Measurements from ENCODE around the gene CRACR2A.
A peak's percentile ranks its signal among the peaks of the same experiment; 100 is the strongest.

Gene CRACR2A

DNA sequence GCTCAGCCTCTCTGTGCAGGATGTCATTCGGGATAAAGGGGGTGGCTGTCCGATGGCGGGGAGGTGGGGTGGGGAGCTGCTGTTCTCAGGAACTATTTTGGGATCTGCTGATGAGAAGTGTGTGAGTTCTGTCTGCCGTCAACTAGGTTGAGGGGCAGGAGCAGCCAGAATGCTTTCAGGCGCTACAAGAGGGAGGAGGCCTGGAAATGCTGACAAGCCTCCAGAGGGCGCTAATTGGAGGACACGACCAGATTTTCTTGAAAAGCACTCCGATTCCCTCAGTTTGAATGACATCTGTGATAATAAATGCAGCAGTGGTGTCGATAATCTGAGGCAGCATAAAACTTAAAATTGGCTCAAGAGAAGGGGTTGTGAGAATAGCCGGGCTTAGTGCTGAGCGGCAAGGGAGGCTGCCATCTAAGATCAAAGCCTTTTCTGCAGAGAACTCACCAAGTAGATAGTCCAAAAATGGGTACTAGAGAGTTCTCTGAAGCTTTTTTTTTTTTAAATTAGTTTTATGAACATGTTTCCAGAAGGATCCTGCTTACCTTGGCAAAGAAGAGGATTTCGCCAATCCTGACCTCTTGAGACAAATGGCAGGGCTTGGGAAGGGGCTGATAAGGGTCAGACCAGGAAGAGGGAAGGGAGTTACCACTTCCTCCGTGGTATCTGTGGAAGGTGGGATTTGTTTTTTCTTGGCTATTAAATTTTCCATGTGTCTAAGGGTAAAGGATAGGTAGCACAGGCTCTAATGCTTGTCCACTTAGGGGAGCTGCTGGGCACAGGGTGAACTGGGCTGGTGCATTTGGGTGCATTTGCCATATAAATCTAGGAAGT lies 94.4 kb downstream of the CRACR2A start:
- Histone ChIP-seq H3K9me3 (no peaks in the 10 kb centered on the region), H3K4me1 (no peaks in the 10 kb centered on the region), H3K27me3 (no peaks in the 10 kb centered on the region; the same call in none of the 2 replicates), H3K4me3 (ENCODE audit: low read depth, low read length) (no peak overlapping the region), H3K36me3 (no peaks in the 10 kb centered on the region)
- peak; percentile 24 for DNase-seq
- TF ChIP-seq, protein P1, sequence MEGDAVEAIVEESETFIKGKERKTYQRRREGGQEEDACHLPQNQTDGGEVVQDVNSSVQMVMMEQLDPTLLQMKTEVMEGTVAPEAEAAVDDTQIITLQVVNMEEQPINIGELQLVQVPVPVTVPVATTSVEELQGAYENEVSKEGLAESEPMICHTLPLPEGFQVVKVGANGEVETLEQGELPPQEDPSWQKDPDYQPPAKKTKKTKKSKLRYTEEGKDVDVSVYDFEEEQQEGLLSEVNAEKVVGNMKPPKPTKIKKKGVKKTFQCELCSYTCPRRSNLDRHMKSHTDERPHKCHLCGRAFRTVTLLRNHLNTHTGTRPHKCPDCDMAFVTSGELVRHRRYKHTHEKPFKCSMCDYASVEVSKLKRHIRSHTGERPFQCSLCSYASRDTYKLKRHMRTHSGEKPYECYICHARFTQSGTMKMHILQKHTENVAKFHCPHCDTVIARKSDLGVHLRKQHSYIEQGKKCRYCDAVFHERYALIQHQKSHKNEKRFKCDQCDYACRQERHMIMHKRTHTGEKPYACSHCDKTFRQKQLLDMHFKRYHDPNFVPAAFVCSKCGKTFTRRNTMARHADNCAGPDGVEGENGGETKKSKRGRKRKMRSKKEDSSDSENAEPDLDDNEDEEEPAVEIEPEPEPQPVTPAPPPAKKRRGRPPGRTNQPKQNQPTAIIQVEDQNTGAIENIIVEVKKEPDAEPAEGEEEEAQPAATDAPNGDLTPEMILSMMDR (IDR thresholded peaks at IDR 0.05; ENCODE audit: low read depth, low read length): peak; percentile 39

GRCh38 chr12:3656946-3657622 lies 95.8 kb downstream of the CRACR2A start:
- peaks cover 3% of the 10 kb centered on the region; the same call in 1 of the 2 replicates for H3K27me3 ChIP-seq
- no peaks in the 10 kb centered on the region for H3K36me3 ChIP-seq
- DNase-seq: no peak
- H3K9me3 ChIP-seq: no peaks in the 10 kb centered on the region
- H3K4me3 ChIP-seq (ENCODE audit: low read depth, low read length): no peak overlapping the region
- TF ChIP-seq, protein P1 (IDR thresholded peaks at IDR 0.05; ENCODE audit: low read depth, low read length): no peak
- no peaks in the 10 kb centered on the region for H3K4me1 ChIP-seq

- no peaks in the 10 kb centered on the region for H3K4me1 ChIP-seq
- no peak overlapping the region for H3K4me3 ChIP-seq (ENCODE audit: low read depth, low read length)
- peak; percentile 15 for DNase-seq
- no peaks in the 10 kb centered on the region for H3K36me3 ChIP-seq
- H3K27me3 ChIP-seq: peaks cover 3% of the 10 kb centered on the region; the same call in 1 of the 2 replicates
- H3K9me3 ChIP-seq: no peaks in the 10 kb centered on the region
- TF ChIP-seq, protein P1 (IDR thresholded peaks at IDR 0.05; ENCODE audit: low read depth, low read length): peak; percentile 25; the same call in 1 of the 2 replicates
These were observed 97.5 kb downstream of the CRACR2A start for GRCh38 chr12:3655328-3655900.

DNA sequence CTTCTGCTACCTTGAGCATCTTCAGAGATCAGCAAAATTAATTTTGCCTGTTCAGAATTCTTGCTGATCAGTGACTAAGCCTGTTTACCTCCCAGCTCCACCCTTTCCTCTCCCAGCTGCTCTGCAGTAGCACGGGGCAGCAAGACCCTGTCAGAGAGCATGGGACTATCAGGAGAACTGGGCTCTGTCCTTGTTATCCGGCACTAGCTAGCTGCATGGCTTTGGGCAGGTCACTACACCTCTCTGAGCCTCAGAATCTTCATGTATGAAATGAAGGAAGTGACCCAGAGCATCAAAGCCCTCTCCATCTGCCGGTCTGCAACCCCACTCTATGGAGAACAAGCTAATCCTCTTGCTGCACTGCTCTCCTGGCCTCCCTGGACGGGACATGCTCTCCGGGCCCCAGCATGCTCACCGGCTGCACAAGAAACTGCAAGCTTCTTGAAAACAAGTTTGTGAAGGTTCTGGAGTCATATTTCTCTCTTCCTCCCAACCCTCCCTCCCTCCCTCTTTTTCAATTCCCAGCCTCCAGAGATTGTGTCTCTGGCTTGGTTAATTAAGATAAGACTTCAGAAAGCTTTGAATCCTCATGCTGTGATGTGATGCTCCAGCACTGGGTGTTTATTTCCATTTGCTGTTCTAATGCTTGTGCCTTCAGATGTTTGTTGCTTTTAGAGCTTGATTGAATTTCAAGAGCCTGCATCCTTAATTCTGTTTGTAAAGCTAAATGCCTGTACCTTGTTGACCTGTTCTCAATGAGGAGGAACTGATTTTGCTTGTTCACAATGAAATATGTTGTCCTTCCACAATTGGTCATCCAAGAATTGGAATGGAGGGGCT lies 101.1 kb downstream of the CRACR2A start:
- H3K27me3 ChIP-seq: peaks cover 3% of the 10 kb centered on the region; the same call in 1 of the 2 replicates
- H3K36me3 ChIP-seq: no peaks in the 10 kb centered on the region
- no peak for DNase-seq
- H3K9me3 ChIP-seq: no peaks in the 10 kb centered on the region
- H3K4me3 ChIP-seq (ENCODE audit: low read depth, low read length): no peak overlapping the region
- no peaks in the 10 kb centered on the region for H3K4me1 ChIP-seq
- TF ChIP-seq, protein P1 (IDR thresholded peaks at IDR 0.05; ENCODE audit: low read depth, low read length): no peak

DNA sequence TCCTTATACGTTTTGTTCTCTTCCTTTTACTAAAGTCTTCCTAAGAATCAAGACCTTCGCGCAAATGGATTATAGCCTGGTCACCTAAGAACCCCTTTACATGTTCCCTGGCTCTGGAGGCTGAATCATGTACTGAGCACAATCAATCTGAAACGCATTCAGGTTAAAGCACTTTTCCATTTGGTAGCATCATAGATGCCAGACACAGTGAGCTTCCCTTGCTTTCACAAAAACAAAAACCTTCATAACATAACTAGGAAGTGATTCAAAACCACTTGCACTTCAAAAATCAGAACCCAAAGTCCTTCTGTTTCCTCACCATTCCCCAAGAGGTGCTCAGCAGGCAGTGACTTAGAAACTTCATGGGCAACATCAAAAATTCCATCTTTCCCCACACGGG lies 105.4 kb downstream of the CRACR2A start:
- no peaks in the 10 kb centered on the region for H3K4me1 ChIP-seq
- TF ChIP-seq, protein P1 (IDR thresholded peaks at IDR 0.05; ENCODE audit: low read depth, low read length): no peak
- no peak for DNase-seq
- H3K9me3 ChIP-seq: no peaks in the 10 kb centered on the region
- peaks cover 3% of the 10 kb centered on the region; the same call in 1 of the 2 replicates for H3K27me3 ChIP-seq
- H3K4me3 ChIP-seq (ENCODE audit: low read depth, low read length): no peak overlapping the region
- H3K36me3 ChIP-seq: no peaks in the 10 kb centered on the region

Measured in BE2C (cell line).